ENCODE data around the gene DNMT3A. TPM values are rescaled to one million over a fixed set of nuclear protein-coding genes. Genes with fewer than 3 reads are reported as not detected.

DNMT3A gene
- total RNA-seq, 1 experiment from 2014 or later, result 8.0 TPM

- H3K27ac Mint-ChIP-seq (ENCODE audit: low read depth, unreplicated experiment), result no peak overlapping the region
These were observed 49.3 kb downstream of the DNMT3A start for GRCh38 chr2:25292408-25292807.

GRCh38 chr2:25290811-25291495 is 50.8 kb downstream of the DNMT3A start:
- Mint-ChIP-seq H3K4me1 (ENCODE audit: insufficient read depth, unreplicated experiment) (no peaks in the 10 kb centered on the region), H3K9me3 (ENCODE audit: unreplicated experiment) (no peaks in the 10 kb centered on the region), H3K36me3 (ENCODE audit: insufficient read depth, unreplicated experiment) (no peaks in the 10 kb centered on the region), H3K4me3 (ENCODE audit: unreplicated experiment) (no peak overlapping the region), H3K27me3 (ENCODE audit: insufficient read depth, unreplicated experiment) (no peaks in the 10 kb centered on the region), H3K27ac (ENCODE audit: low read depth, unreplicated experiment) (no peak overlapping the region)
- CTCF ChIA-PET, result interaction anchor here (0.5 to 0.6 kb wide), 2 partner anchors 289 to 840 kb away, joined by 3 read pairs; no protein-coding TSS in a partner anchor
- intact Hi-C loops (cut with micrococcal nuclease), result no loop called here
- POLR2A ChIA-PET, result no interaction called here
- no peak for TF ChIP-seq CTCF (IDR thresholded peaks at IDR 0.05; ENCODE audit: unreplicated experiment)
- no peak for DNase-seq (ENCODE audit: unreplicated experiment)
- no TSS peak for BruUV-seq (replicated peaks)

More at GRCh38 chr2:25292408-25292807, 49.3 kb downstream of the DNMT3A start:
- TF ChIP-seq CTCF (IDR thresholded peaks at IDR 0.05; ENCODE audit: unreplicated experiment), result no peak
- Mint-ChIP-seq H3K9me3 (ENCODE audit: unreplicated experiment) (no peaks in the 10 kb centered on the region), H3K27me3 (ENCODE audit: insufficient read depth, unreplicated experiment) (no peaks in the 10 kb centered on the region), H3K36me3 (ENCODE audit: insufficient read depth, unreplicated experiment) (no peaks in the 10 kb centered on the region), H3K4me3 (ENCODE audit: unreplicated experiment) (no peak overlapping the region), H3K4me1 (ENCODE audit: insufficient read depth, unreplicated experiment) (no peaks in the 10 kb centered on the region)
- ChIA-PET CTCF (no interaction called here), POLR2A (interaction anchor here (0.7 kb wide), 1 partner anchor 480 kb away, joined by 3 read pairs; no protein-coding TSS in a partner anchor)
- DNase-seq (ENCODE audit: unreplicated experiment), result no peak
- no TSS peak for BruUV-seq (replicated peaks)
- intact Hi-C loops (cut with micrococcal nuclease), result no loop called here

- Mint-ChIP-seq H3K4me3 (ENCODE audit: unreplicated experiment) (no peak overlapping the region), H3K36me3 (ENCODE audit: insufficient read depth, unreplicated experiment) (no peaks in the 10 kb centered on the region), H3K4me1 (ENCODE audit: insufficient read depth, unreplicated experiment) (no peaks in the 10 kb centered on the region), H3K9me3 (ENCODE audit: unreplicated experiment) (no peaks in the 10 kb centered on the region), H3K27ac (ENCODE audit: low read depth, unreplicated experiment) (no peak overlapping the region), H3K27me3 (ENCODE audit: insufficient read depth, unreplicated experiment) (no peaks in the 10 kb centered on the region)
- no peak for TF ChIP-seq CTCF (IDR thresholded peaks at IDR 0.05; ENCODE audit: unreplicated experiment)
- ChIA-PET POLR2A (interaction anchor here (0.5 kb wide), 1 partner anchor 9 kb away, joined by 3 read pairs; no protein-coding TSS in a partner anchor), CTCF (interaction anchor here (0.6 to 1.4 kb wide), 2 partner anchors 15 to 58 kb away, joined by 3 to 6 read pairs; no protein-coding TSS in a partner anchor)
- BruUV-seq (replicated peaks), result no TSS peak
- no peak for DNase-seq (ENCODE audit: unreplicated experiment)
- intact Hi-C loops (cut with micrococcal nuclease), result no loop called here
These were observed 54.8 kb downstream of the DNMT3A start for GRCh38 chr2:25286723-25287483.

- Mint-ChIP-seq H3K36me3 (ENCODE audit: insufficient read depth, unreplicated experiment) (no peaks in the 10 kb centered on the region), H3K9me3 (ENCODE audit: unreplicated experiment) (no peaks in the 10 kb centered on the region), H3K27ac (ENCODE audit: low read depth, unreplicated experiment) (no peak overlapping the region), H3K4me3 (ENCODE audit: unreplicated experiment) (no peak overlapping the region), H3K4me1 (ENCODE audit: insufficient read depth, unreplicated experiment) (no peaks in the 10 kb centered on the region), H3K27me3 (ENCODE audit: insufficient read depth, unreplicated experiment) (no peaks in the 10 kb centered on the region)
- no peak for DNase-seq (ENCODE audit: unreplicated experiment)
- ChIA-PET CTCF (interaction anchor here (0.6 to 1.4 kb wide), 3 partner anchors 16 to 57 kb away, joined by 3 to 6 read pairs (median 3); no protein-coding TSS in a partner anchor), POLR2A (no interaction called here)
- no peak for TF ChIP-seq CTCF (IDR thresholded peaks at IDR 0.05; ENCODE audit: unreplicated experiment)
- intact Hi-C loops (cut with micrococcal nuclease), result no loop called here
- no TSS peak for BruUV-seq (replicated peaks)
These were observed 55.7 kb downstream of the DNMT3A start for GRCh38 chr2:25286025-25286400.
